GM21447 (cell line): ENCODE results near the gene DCST1.
A peak's percentile ranks its signal among the peaks of the same experiment; 100 is the strongest.

Experiments used
- ATAC-seq: cut with Tn5 transposase; IDR thresholded peaks from one replicate; pipeline ENCODE4 v1.9.1; 2021; ENCODE audit not compliant: unreplicated experiment

Gene DCST1

GRCh38 chr1:155000726-155001424, 32.7 kb upstream of the DCST1 start:
- ATAC-seq, result peak; percentile 38

GRCh38 chr1:155001425-155001674, 32.3 kb upstream of the DCST1 start:
- ATAC-seq, result no peak

- peak; percentile 49 for ATAC-seq
These were observed 31.8 kb upstream of the DCST1 start for GRCh38 chr1:155001675-155002463.

GRCh38 chr1:155002464-155003226, 31.0 kb upstream of the DCST1 start, which contains the start of gene ZBTB7B:
Gene ZBTB7B, plus strand, starts transcription at chr1:155002802. Its CDS starts 11,859 bp downstream, at chr1:155014661.
- no peak for ATAC-seq

GRCh38 chr1:155003227-155003765, 30.3 kb upstream of the DCST1 start:
- ATAC-seq, result no peak

- ATAC-seq, result no peak
These were observed 29.8 kb upstream of the DCST1 start for GRCh38 chr1:155003766-155004351.

- ATAC-seq, result no peak
These were observed 29.1 kb upstream of the DCST1 start for GRCh38 chr1:155004352-155005075.

- ATAC-seq, result no peak
These were observed 28.3 kb upstream of the DCST1 start for GRCh38 chr1:155005076-155006011.

- no peak for ATAC-seq
These were observed 27.0 kb upstream of the DCST1 start for GRCh38 chr1:155006601-155007101.

GRCh38 chr1:155007251-155007828, 26.3 kb upstream of the DCST1 start:
- no peak for ATAC-seq

- no peak for ATAC-seq
These were observed 25.3 kb upstream of the DCST1 start for GRCh38 chr1:155008015-155008941.

- ATAC-seq, result no peak
These were observed 24.4 kb upstream of the DCST1 start for GRCh38 chr1:155009221-155009711.

- ATAC-seq, result no peak
These were observed 23.9 kb upstream of the DCST1 start for GRCh38 chr1:155009742-155010141.

- ATAC-seq, result no peak
These were observed 23.3 kb upstream of the DCST1 start for GRCh38 chr1:155010211-155010918.

GRCh38 chr1:155011004-155011416, 22.6 kb upstream of the DCST1 start:
- ATAC-seq, result no peak

- no peak for ATAC-seq
These were observed 22.1 kb upstream of the DCST1 start for GRCh38 chr1:155011437-155012025.
